ENCODE measurements around the gene PEX6.
"Not testable (repeated sequence)": the region's sequence is repeated elsewhere in the genome, so short reads cannot be mapped to it uniquely, and the experiment has no call there.

PEX6 gene

DNA sequence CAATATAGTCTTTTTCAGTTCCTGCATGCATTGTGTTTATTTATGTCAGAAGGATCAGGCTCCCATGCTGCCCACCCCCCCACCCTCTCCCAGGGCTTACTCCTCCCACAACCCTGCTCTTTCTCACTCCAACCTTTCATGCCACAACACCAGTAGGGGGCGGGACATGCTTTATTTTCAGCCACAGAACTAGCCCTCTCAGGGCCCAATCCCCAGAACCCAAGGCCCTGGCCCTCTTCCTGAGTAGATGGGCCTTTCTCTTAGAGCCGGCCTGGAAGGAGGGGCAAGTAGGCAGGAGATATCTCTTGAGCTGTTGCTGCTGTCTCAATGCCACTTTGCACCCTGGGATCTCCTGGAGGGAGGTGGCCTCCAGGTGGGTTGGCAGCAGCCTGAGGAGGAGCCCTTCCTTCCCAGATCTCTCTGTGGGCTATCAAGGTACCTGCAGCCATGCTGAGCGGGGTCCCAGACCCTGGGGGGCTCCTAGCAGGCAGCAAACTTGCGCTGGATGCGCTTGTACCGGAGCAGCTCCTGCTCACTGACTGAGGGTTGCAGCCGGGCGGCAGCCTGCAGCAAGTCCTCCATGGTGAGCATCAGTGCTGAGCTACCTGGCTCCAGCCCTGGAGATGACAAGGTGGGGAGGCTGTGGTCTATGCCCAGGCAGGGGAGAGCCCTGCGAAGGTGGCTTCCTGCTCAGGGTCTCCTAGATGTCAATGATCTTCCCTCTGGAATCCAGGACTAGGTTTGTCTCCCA, 15.0 kb downstream of the PEX6 start:
- DNase-seq = no peak

DNA sequence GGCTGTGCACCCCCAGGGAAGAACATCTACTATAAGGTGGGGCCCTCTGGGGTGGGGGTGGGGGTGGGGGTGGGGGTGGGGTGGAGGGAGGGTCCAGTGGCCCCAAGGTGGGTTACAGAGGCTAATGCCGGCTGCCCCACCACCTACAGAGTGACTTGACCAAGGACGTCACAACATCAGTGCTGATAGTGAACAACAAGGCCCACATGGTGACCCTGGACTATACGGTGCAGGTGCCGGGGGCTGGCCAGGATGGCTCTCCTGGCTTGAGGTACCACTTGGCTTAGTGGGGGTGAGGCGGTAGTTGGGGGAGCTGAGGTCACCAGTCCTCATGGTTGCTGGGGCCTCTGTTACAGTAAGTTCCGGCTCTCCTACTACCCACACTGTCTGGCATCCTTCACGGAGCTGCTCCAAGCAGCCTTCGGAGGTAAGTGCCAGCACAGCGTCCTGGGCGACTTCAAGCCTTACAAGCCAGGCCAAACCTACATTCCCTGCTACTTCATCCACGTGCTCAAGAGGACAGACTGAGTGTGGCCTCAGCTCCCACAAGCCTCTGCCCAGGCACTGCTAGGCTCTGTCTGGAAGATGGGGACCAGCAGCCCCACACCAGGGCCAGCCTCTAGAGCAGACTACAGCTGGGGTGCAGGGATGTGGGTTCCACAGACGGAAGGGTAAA, 15.7 kb downstream of the PEX6 start:
- no peak for DNase-seq

DNA sequence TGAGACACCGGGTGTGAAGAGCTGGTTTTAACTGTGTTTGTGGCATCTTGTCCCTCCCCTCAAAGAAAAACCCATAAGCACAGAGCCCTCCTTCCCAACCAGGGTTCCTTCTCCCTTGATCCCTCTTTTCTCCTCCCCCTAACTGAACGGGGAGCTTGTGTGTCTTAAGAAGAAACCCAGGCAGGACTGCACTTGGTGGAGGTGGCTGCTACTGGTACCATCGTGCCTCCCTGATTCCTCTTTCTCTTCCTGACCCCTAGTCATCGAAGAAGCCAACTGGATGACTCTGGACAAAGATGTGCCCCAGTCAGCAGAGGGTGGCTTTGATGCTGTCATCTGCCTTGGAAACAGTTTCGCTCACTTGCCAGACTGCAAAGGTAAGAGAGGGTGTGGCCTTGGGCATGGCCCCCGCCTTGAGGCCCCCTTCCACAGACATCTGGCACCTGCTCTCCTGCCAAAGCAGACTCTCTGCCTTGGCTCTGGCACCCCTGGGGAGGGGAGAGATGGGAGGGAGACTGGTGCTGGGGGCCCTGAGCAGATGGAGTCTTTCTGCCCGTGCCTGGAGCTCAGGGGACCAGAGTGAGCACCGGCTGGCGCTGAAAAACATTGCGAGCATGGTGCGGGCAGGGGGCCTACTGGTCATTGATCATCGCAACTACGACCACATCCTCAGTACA, 16.3 kb downstream of the PEX6 start:
- no peak for DNase-seq

DNA sequence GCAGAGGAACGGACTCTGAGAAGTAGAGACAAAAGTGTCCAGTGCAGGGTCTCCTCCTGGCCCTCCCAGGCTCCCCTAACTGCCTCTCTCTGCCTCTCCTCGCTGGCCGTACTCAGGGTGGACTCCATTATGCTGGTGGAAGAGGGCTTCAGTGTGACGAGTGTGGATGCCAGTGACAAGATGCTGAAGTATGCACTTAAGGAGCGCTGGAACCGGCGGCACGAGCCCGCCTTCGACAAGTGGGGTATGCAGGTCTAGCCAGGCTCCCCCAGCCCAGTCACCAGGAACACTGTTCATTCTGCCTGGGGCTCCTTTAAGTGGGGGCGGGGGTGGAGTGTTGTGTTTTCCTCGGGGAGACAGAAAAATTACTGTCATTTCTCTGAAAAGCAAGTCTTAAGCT, 16.9 kb downstream of the PEX6 start:
- no peak for DNase-seq

DNA sequence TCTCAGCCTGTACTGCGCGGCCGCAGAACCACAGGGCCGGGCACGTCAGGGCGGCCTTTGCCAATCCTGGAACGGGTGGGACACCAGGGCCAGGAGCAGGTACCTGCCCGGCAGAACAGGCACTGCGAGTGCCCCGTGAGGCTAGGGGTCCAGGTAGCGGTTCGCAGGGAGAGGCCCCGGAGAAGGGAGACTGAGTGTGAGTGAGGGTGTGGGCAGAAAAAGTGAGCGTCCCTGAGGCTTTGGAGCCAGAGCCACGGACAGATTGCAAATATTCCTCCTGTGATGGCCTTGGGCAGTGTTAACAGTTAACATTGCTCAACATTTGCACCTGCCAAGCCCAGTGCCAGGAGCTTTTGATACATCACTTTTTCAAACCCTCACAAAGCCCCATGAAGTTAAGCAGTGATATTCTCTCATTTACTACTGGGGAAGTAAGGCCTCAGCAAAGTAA, 17.9 kb downstream of the PEX6 start:
- no peak for DNase-seq

DNA sequence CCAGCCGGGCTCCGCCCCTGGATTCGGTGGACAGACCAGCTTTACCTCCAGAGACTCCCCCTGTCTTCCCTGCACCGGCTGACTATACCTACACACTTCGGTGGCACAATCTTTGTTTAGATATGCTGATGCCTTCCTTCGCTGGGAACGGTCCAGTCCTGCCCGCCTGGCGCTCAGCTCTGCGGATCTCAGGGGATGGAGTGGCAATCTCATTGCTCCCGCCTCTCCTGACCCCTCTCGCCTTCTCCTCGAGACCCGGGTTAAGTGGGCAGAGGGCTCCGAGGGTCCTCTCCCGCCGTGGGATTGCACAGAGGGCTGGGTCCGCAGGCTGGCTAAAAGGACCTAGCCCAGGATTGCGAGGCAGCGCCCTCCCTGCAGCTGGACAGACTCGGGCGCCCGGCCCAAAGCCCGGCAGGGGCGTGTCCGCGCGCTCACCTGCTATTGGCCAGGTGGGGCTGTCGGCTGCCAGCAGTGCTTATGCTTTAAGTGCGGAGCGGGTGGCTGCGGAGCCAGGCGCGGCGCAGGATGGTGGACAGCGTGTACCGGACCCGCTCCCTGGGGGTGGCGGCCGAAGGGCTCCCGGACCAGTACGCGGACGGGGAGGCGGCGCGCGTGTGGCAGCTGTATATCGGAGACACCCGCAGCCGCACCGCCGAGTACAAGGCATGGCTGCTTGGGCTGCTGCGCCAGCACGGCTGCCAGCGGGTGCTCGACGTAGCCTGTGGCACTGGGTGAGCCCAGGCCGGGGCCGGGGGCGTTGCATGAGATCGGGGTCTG, 18.6 kb downstream of the PEX6 start, which contains the start of gene GNMT:
Gene GNMT (plus strand): TSS at position 512 of the 777 bp plus-strand sequence. CDS start 14 bp downstream, at position 526.
- no peak for DNase-seq

DNA sequence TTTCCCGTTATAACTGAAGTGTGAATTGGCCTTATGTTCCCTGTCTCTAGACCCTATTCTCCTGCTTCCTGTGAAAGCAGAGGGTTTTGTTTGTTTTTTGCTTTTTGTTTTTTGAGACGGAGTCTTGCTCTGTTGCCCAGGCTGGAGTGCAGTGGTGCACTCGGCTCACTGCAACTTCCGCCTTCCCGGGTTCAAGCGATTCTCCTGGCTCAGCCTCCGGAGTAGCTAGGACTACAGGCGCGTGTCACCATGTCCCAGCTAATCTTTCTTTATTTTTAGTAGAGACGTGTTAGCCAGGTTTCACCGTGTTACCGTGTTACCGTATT, 19.1 kb downstream of the PEX6 start:
- DNase-seq = no peak

DNA sequence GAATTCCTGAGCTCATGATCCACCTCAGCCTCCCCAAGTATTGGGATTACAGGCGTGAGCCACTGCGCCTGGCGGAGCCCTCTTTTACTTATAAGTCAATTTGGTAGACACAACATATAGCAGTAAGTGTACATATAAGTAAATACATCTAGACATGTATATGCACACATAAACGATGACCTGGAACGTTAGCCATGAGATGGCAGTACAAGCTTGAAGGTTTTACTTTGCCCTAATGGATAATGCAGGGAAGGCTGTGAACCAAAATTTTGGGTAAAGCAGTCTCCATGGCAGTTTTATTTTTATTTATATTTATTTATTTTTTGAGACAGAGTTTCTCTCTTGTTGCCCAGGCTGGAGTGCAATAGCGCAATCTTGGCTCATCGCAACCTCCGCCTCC, 20.9 kb downstream of the PEX6 start:
- DNase-seq = no peak

DNA sequence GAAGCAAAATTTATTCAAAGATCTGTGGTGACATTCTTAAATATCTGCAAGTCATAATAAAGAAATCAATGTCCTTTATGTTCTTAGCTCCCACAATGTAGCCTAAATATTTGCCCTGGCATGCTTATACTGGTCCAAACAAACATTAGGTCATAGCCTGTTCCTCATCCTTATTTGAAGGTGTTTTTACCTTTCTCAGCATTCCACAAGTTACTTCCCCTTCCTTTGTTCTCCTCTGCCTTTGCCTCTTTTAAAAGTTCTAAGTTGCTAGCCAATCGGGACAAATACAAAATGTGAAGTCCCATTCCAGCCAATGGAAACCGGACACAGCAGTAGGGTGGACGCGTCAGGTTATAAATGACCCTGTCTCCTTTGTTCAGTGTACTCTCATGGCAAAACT, 24.6 kb downstream of the PEX6 start:
- not testable (repeated sequence) for DNase-seq

DNA sequence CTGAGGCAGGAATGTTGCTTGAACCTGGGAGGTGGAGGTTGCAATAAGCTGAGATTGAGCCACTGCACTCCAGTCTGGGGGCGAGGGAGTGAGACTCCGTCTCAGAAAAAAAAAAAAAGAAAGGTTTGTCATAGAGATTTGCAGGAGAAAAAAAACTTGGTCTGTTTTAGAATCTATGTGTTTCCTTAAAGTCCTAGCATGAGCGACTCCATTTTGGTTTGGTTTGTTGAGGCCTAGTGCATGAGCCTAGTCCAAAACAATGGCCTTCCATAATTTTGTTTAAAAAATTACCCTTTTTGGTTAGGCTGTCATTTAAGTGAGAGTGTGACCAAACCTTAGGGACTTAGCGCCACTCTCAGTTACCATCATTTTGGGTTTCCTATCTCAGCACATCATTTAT, 26.6 kb downstream of the PEX6 start:
- no peak for DNase-seq

DNA sequence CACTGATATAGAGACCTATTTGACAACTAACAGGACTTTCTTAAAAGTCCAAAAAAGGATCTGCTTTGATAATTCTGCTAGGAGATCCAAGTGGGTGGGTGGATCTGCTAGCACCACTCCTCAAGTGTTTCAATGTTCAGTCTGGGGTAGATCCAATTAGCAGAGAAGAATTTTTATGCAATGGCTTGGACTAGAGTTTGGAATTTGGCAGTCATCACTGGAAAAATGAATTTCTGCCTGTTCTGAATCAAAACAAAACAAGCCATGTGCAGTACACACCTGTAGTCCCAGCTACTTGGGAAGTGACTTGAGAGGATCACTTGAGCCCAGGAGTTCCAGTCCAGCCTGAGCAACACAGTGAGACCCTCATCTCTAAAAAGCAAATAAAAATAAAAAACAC, 31.0 kb downstream of the PEX6 start:
- DNase-seq = no peak

DNA sequence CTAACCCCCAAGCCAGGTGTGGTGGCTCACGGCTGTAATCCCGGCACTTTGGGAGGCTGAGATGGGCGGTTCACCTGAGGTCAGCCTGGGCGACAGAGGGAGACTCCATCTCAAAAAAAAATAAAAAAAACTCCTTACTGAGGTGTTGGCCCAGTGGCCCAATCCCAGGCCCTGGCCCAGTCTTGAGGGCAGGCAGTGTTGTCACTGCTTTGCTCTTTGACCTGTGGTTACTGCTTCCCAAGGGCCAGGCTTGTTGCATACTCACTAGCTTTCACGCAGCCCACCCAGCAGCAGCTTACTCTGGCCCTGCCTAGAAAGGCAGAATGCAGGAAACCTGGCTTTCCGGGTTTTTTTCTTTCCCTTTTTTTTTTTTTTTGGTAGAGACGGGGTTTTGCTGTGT, 36.5 kb downstream of the PEX6 start:
- no peak for DNase-seq

DNA sequence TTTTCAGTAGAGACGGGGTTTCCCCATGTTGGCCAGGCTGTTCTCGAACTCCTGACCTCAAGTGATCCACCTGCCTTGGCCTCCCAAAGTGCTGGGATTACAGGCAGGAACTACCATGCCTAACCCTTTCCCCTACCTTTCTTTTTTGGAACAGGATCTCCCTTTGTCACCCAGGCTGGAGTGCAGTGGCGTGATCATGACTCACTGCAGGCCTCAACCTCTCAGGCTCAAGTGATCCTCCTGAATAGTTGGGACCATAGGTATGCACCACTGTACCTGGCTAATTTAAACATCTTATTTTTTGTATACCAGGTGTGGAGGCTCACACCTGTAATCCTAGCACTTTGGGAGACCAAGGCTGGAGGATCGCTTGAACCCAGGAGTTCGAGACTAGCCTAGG, 37.6 kb downstream of the PEX6 start:
- not testable (repeated sequence) for DNase-seq

DNA sequence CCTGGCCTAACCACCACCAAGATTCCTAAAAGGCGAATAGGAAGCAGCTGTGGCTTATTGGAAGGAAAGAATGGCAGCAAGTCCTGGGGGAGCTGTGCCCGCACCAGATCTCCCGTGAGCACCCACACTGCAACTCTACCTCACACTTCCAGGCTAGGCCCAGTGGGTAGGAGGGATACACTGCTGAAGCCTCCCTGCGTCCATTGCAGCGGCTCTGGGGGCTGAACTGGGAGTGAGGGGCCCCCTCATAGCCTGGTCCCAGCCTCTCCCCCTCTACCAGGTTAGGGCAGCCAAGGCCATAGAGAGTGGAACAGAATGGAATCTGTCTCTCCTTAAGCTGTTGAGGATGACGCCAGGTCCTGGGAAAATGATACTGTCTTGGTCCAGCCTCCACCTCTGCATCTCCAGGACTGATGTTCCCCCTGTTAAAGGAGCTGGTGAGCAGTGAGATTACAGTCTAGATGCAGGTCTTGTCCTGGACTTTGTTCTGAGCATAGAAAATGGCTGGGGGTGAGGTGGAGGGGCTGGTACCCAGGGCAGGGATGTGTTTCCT, 38.4 kb downstream of the PEX6 start:
- no peak for DNase-seq

DNA sequence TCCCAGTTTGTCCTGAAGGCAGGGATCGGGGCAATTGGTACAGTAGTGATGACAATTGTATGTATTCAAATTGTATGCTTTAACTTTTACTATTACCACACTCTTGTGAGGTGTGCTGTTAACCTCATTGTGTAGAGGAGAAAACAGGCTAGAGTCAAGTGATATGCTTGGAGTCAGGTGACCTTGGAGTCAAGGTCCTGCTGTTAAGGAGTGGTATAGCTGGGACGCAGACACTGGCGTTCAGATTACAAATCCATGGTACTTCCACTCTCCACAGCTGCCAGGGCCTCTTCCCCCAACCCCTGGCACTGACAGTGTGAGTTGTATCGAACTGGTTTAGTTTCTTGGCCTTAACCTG, 39.2 kb downstream of the PEX6 start:
- DNase-seq = no peak

DNA sequence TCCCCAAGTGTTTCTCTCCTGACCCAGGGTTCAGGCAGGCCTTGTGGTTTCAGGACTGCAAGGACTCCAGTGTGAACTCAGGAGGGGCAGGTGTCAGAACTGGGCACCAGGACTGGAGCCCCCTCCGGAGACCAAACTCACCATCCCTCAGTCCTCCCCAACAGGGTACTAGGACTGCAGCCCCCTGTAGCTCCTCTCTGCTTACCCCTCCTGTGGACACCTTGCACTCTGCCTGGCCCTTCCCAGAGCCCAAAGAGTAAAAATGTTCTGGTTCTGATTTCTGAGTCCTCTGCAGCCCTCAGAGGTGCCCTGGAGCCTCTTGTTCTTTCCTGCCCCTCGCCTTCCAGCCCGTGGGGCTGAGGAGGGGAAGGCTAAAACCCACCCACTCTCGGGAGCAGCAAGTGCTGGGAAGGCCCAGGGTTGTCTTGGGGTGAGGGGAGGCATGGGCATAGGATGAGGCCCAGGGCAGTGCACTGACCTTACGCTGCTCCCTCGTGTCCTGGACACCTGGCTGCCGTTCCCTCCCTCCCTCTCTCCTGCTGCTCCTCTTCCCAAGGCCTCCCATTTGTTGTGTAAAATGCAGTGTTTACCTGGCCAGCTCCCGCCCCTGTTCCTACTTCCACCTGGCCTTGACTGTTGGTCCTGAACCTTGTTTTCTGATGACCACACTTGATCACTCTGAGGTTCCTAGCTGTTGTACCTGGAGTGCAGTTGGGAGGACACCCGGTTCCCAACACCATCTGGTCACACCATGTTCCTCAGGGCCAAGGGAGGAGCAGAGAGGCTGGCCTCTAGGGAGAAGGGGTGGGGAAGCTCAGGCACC, 39.8 kb downstream of the PEX6 start:
- DNase-seq = no peak

DNA sequence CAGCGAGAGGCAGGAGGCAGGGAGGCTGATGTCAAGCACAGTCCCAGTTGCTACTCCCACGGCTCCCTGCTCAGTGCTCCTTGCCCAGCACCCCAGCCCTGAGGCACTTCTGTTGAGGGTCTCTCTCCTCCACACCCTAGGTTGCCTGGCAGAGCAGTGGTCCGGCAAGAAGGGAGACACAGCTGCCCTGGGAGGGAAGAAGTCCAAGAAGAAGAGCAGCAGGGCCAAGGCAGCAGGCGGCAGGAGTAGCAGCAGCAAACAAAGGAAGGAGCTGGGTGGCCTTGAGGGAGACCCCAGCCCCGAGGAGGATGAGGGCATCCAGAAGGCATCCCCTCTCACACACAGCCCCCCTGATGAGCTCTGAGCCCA, 40.6 kb downstream of the PEX6 start:
- DNase-seq = no peak

DNA sequence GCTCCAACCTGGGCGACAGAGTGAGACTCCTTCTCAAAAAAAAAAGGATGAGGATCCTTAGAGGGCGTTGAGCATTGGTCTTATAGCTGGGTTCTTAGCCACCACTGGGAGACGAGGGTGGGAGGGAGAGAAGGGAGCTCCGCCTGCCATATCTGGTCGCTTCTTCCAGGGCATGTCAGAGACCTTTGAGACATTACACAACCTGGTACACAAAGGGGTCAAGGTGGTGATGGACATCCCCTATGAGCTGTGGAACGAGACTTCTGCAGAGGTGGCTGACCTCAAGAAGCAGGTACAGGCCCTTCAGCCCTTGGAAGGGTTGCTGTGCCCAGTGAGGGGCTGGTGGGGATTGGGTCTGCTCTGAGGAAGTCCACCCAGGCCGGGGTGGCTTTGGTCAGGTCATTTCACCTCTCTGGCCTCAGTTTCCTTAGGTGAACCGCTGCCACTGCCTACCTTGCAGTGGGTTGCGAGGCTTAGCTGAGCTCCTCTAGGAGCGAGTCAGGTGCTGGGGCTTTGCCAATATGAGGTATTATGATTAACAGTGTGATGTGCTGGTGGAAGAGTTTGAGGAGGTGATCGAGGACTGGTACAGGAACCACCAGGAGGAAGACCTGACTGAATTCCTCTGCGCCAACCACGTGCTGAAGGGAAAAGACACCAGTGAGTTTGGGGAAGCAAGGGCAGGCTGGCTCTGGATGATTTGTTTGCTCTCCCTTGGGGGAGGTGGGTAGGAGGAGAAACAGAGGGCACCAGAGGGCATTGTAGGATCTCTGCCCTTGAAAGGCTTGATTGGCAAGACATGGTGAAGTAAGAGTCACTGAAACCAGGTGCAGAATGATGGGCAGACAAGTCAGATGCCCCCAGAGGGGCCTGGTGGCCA, 41.2 kb downstream of the PEX6 start:
- DNase-seq = no peak

DNA sequence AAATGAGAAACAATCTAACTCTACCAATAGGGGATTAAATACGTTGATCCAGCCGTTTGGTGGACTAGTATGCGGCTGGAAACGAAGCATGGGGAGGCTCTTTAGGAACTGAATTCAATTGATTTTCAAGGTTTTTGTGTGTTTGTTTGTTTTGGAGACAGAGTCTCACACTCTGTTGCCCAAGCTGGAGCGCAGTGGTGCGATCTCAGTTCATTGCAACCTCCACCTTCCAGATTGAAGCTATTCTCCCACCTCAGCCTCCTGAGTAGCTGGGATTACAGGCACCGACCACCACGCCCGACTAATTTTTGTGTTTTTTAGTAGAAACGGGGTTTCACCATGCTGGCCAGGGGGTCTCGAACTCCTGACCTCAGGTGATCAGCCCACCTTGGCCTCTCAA, 42.6 kb downstream of the PEX6 start:
- DNase-seq = no peak

DNA sequence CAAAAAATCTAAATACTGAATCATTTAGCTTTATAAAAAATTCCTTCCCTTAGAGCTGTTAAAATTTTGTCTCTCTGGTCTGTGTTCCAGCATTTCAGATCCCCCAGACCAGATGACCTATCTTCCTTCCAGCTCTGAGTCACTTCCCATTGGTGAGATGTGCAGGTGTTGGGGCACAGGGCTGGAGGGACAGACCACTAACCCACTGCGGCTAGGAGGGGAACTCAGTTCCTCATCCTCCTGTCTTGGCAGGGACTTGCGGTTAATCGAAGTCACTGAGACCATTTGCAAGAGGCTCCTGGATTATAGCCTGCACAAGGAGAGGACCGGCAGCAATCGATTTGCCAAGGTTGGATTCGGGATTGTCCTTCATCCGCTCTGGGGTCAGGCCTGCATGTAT, 43.7 kb downstream of the PEX6 start:
- no peak for DNase-seq

DNA sequence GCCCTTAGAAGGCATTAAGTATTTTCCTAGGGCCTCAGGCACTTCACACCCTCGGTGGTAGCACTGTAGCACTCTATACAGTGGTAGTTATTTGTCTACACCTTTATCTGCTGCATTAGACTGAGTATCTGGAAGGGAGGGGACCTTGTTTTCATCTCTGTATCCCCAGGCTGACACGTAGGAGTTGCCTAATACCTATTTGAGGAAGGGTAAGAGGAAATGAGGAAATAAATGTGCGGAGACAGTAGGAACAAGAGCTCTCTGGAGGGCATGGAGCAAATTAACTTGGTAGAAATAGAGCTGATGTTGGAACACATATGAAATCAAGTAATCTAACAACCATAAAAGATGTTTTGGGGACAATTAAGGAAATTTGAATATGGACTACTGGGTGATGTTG, 45.8 kb downstream of the PEX6 start:
- DNase-seq = no peak

Data from cerebellar nuclear complex (tissue), 1 donor.